H9 (cell line): ENCODE data around the gene LIN54. TPM values are rescaled to one million over a fixed set of nuclear protein-coding genes. Genes with fewer than 3 reads are reported as not detected.

ENCODE experiments used
- DNase-seq: peaks from one replicate; pipeline ENCODE4 v3.0.0-alpha.2; 2017
- H2AFZ ChIP-seq: one replicate; pipeline ENCODE4 v1.6.1; 2013; ENCODE audit warnings: mild to moderate bottlenecking, low read length, control low read depth, moderate library complexity
- H2AK5ac ChIP-seq: 2 replicates; pipeline ENCODE4 v1.6.1; 2013; ENCODE audit warnings: low read length, control low read depth, mixed read lengths; ENCODE audit not compliant: insufficient read length
- H2BK120ac ChIP-seq: one replicate; pipeline ENCODE4 v1.6.1; 2013; ENCODE audit warnings: low read depth, mild to moderate bottlenecking, low read length, control low read depth, inconsistent platforms; ENCODE audit not compliant: poor library complexity, severe bottlenecking
- H2BK12ac ChIP-seq: 2 replicates; pipeline ENCODE4 v1.6.1; 2013; ENCODE audit warnings: low read length, control low read depth, mixed read lengths, low read depth; ENCODE audit not compliant: insufficient read length
- H2BK15ac ChIP-seq: 2 replicates; pipeline ENCODE4 v1.6.1; 2013; ENCODE audit warnings: low read depth, low read length, control low read depth
- H2BK20ac ChIP-seq: one replicate; pipeline ENCODE4 v1.6.1; 2013; ENCODE audit warnings: low read depth, mild to moderate bottlenecking, low read length, control low read depth, inconsistent platforms; ENCODE audit not compliant: poor library complexity, severe bottlenecking
- H2BK5ac ChIP-seq: 2 replicates; pipeline ENCODE4 v1.6.1; 2013; ENCODE audit warnings: low read length, control low read depth, mixed read lengths; ENCODE audit not compliant: insufficient read length
- H3K14ac ChIP-seq: 2 replicates; pipeline ENCODE4 v1.6.1; 2013; ENCODE audit warnings: low read length, control low read depth; ENCODE audit not compliant: insufficient read depth
- H3K18ac ChIP-seq: 2 replicates; pipeline ENCODE4 v1.6.1; 2013; ENCODE audit warnings: low read depth, mild to moderate bottlenecking, mixed read lengths, low read length, control low read depth; ENCODE audit not compliant: insufficient read length
- H3K23ac ChIP-seq: 2 replicates; pipeline ENCODE4 v1.6.1; 2013; ENCODE audit warnings: low read length, control low read depth, mixed read lengths, low read depth; ENCODE audit not compliant: insufficient read length
- H3K23me2 ChIP-seq: 2 replicates; pipeline ENCODE4 v1.6.1; 2013; ENCODE audit warnings: low read depth, mild to moderate bottlenecking, mixed read lengths, low read length, control low read depth; ENCODE audit not compliant: insufficient read length, poor library complexity, severe bottlenecking
- H3K27ac ChIP-seq: 2 replicates; pipeline ENCODE4 v1.5.1; 2013; ENCODE audit warnings: low read length, control low read depth, mixed read lengths, low read depth; ENCODE audit not compliant: insufficient read length
- H3K27me3 ChIP-seq: 2 replicates; pipeline ENCODE4 v1.6.1; 2013; ENCODE audit warnings: low read length, control low read depth, inconsistent platforms; ENCODE audit not compliant: insufficient read depth
- H3K4ac ChIP-seq: 2 replicates; pipeline ENCODE4 v1.6.1; 2013; ENCODE audit warnings: low read depth, mild to moderate bottlenecking, control low read depth, inconsistent platforms, low read length, moderate library complexity
- H3K4me1 ChIP-seq: 2 replicates; pipeline ENCODE4 v1.6.1; 2013; ENCODE audit warnings: low read length, control low read depth, inconsistent platforms; ENCODE audit not compliant: insufficient read depth
- H3K4me2 ChIP-seq: 2 replicates; pipeline ENCODE4 v1.6.1; 2013; ENCODE audit warnings: low read length, control low read depth, mixed read lengths; ENCODE audit not compliant: insufficient read length, insufficient read depth
- H3K56ac ChIP-seq: 2 replicates; pipeline ENCODE4 v1.6.1; 2013; ENCODE audit warnings: low read depth, mild to moderate bottlenecking, mixed read lengths, low read length, control low read depth; ENCODE audit not compliant: insufficient read length
- H3K79me1 ChIP-seq: 2 replicates; pipeline ENCODE4 v1.6.1; 2013; ENCODE audit warnings: low read depth, mild to moderate bottlenecking, moderate library complexity, low read length, control low read depth, inconsistent platforms; ENCODE audit not compliant: insufficient read depth, poor library complexity, severe bottlenecking
- H3K79me2 ChIP-seq: 2 replicates; pipeline ENCODE4 v1.6.1; 2013; ENCODE audit warnings: low read length, control low read depth, inconsistent platforms; ENCODE audit not compliant: insufficient read depth
- H3K9ac ChIP-seq: 2 replicates; pipeline ENCODE4 v1.6.1; 2013; ENCODE audit warnings: low read length, control low read depth, mixed read lengths; ENCODE audit not compliant: insufficient read length; ENCODE audit errors: extremely low read depth
- H3K9me3 ChIP-seq: one replicate; pipeline ENCODE4 v1.6.1; 2013; ENCODE audit warnings: low read depth, low read length, inconsistent platforms; ENCODE audit not compliant: control insufficient read depth
- H3T11ph ChIP-seq: one replicate; pipeline ENCODE4 v1.6.1; 2013; ENCODE audit warnings: mild to moderate bottlenecking, low read length, control low read depth, inconsistent platforms
- H4K20me1 ChIP-seq: one replicate; pipeline ENCODE4 v1.6.1; 2013; ENCODE audit not compliant: control insufficient read depth, insufficient read length, insufficient read depth
- H4K5ac ChIP-seq: 2 replicates; pipeline ENCODE4 v1.6.1; 2013; ENCODE audit warnings: low read depth, mild to moderate bottlenecking, mixed read lengths, low read length, control low read depth; ENCODE audit not compliant: insufficient read length
- H4K8ac ChIP-seq: replicated peaks from 2 replicates; pipeline ENCODE4 v1.6.1; 2013; ENCODE audit warnings: low read length, control low read depth, mixed read lengths, low read depth; ENCODE audit not compliant: insufficient read length
- H4K91ac ChIP-seq: 2 replicates; pipeline ENCODE4 v1.6.1; 2013; ENCODE audit warnings: low read depth, mild to moderate bottlenecking, moderate library complexity, mixed read lengths, low read length, control low read depth; ENCODE audit not compliant: insufficient read length
- H3K27ac Mint-ChIP-seq, 3 experiments: 2 replicates in 2 of 3; 3 replicates in 1 of 3; pipeline ENCODE4 v1.8.0; 2020 to 2021; ENCODE audit warnings: mixed read lengths in 3 of 3, mild to moderate bottlenecking in 1 of 3, moderate library complexity in 1 of 3
- H3K27me3 Mint-ChIP-seq: 2 replicates; pipeline ENCODE4 v1.8.0; 2021; ENCODE audit warnings: low read depth, mild to moderate bottlenecking, moderate library complexity, mixed read lengths
- H3K36me3 Mint-ChIP-seq, 3 experiments: 2 replicates in 2 of 3; 3 replicates in 1 of 3; pipeline ENCODE4 v1.8.0; 2020 to 2021; ENCODE audit warnings: low read depth in 3 of 3, mixed read lengths in 3 of 3; ENCODE audit not compliant: insufficient read depth in 1 of 3
- H3K4me1 Mint-ChIP-seq, 2 experiments: 2 replicates each; pipeline ENCODE4 v1.8.0; 2020; ENCODE audit warnings: mixed read lengths in 2 of 2
- H3K4me3 Mint-ChIP-seq, 2 experiments: 2 replicates in 1 of 2; 3 replicates in 1 of 2; pipeline ENCODE4 v1.8.0; 2020 to 2021; ENCODE audit warnings: mild to moderate bottlenecking in 2 of 2, mixed read lengths in 2 of 2, moderate library complexity in 1 of 2
- H3K9me3 Mint-ChIP-seq, 2 experiments: 2 replicates in 1 of 2; 3 replicates in 1 of 2; pipeline ENCODE4 v1.8.0; 2020; ENCODE audit warnings: mild to moderate bottlenecking in 2 of 2, mixed read lengths in 2 of 2, moderate library complexity in 1 of 2
- WGBS: extraction: QIAGEN DNeasy Blood & Tissue Kit; methylation state at CpG from one replicate; pipeline ENCODE4 v1.1.7; 2013; ENCODE audit warnings: missing lambda C conversion rate, low lambda C conversion rate, mixed read lengths; ENCODE audit not compliant: insufficient read length; ENCODE audit errors: extremely low coverage; 5-methylcytosine and 5-hydroxymethylcytosine counted together
- total RNA-seq: library from RNA; stranded (reverse); gene quantifications from 2 replicates; pipeline ENCODE4 v1.2.1, GENCODE V29; 2021
- TF ChIP-seq, protein P1 (sequence below): fragments of 200-600 bp; sonication (generic); conservative IDR thresholded peaks from 3 replicates; pipeline ENCODE4 v1.8.0; 2021; ENCODE audit warnings: antibody characterized with exemption, mild to moderate bottlenecking

LIN54 gene
- total RNA-seq, 1 experiment from 2014 or later, result 16.3 TPM

DNA sequence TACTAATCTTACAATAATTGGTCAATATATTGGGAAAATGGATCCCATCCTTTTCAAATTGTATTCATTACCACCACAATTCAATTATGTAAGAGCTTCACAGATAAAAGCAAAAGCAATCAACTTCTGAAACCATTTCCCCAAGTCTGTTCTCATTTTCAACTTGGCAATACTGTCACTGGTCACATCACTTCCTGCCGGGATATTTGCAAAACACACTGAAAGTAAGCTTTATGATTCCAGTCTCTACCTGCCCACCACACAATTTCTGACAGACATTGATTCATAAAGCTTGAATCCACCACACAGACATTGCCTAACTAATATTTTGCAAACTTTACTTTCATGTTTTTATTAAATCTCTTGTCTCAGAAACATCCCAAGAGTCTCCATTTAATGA, 53.6 kb downstream of the LIN54 start:
- no peak overlapping the region for H2BK120ac ChIP-seq
- no peak overlapping the region for H4K91ac ChIP-seq
- H2BK5ac ChIP-seq, result no peak overlapping the region
- H3K23me2 ChIP-seq, result no peaks in the 10 kb centered on the region
- no peaks in the 10 kb centered on the region for H3K27me3 ChIP-seq
- no peaks in the 10 kb centered on the region for H3K27me3 Mint-ChIP-seq
- H2AK5ac ChIP-seq, result no peak overlapping the region
- TF ChIP-seq, protein P1, sequence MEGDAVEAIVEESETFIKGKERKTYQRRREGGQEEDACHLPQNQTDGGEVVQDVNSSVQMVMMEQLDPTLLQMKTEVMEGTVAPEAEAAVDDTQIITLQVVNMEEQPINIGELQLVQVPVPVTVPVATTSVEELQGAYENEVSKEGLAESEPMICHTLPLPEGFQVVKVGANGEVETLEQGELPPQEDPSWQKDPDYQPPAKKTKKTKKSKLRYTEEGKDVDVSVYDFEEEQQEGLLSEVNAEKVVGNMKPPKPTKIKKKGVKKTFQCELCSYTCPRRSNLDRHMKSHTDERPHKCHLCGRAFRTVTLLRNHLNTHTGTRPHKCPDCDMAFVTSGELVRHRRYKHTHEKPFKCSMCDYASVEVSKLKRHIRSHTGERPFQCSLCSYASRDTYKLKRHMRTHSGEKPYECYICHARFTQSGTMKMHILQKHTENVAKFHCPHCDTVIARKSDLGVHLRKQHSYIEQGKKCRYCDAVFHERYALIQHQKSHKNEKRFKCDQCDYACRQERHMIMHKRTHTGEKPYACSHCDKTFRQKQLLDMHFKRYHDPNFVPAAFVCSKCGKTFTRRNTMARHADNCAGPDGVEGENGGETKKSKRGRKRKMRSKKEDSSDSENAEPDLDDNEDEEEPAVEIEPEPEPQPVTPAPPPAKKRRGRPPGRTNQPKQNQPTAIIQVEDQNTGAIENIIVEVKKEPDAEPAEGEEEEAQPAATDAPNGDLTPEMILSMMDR, result no peak
- H2AFZ ChIP-seq, result no peak overlapping the region
- no peak overlapping the region for H3K23ac ChIP-seq
- no peak overlapping the region for H4K8ac ChIP-seq
- DNase-seq, result no peak
- no peaks in the 10 kb centered on the region for H3K9me3 Mint-ChIP-seq
- no peaks in the 10 kb centered on the region for H3K9me3 ChIP-seq
- H3K4me3 Mint-ChIP-seq, result no peak overlapping the region
- no peaks in the 10 kb centered on the region for H4K20me1 ChIP-seq
- H3T11ph ChIP-seq, result no peak overlapping the region
- H3K4me2 ChIP-seq, result no peak overlapping the region
- no peaks in the 10 kb centered on the region for H3K4me1 Mint-ChIP-seq
- no peaks in the 10 kb centered on the region for H3K79me2 ChIP-seq
- H3K27ac ChIP-seq, result no peak overlapping the region
- no CpG with 5 or more reads among the region's 1 CpG for WGBS
- H2BK12ac ChIP-seq, result no peak overlapping the region
- no peak overlapping the region for H3K14ac ChIP-seq
- H3K36me3 Mint-ChIP-seq, result peaks cover 0 to 4% (median 0%) of the 10 kb centered on the region in 3 experiments; a peak in 1 of 7 replicates
- H2BK20ac ChIP-seq, result no peak overlapping the region
- H3K9ac ChIP-seq, result no peak overlapping the region
- H3K79me1 ChIP-seq, result no peaks in the 10 kb centered on the region
- no peak overlapping the region for H4K5ac ChIP-seq
- no peak overlapping the region for H3K4ac ChIP-seq
- H3K27ac Mint-ChIP-seq, result no peak overlapping the region
- no peak overlapping the region for H2BK15ac ChIP-seq
- no peak overlapping the region for H3K18ac ChIP-seq
- no peaks in the 10 kb centered on the region for H3K4me1 ChIP-seq
- no peak overlapping the region for H3K56ac ChIP-seq
